MCF 10A (cell line): ENCODE data around the gene SNRPD2. TPM values are rescaled to one million over a fixed set of nuclear protein-coding genes. Genes with fewer than 3 reads are reported as not detected.

Experiments
- BruUV-seq: library from RNA; stranded (reverse); fragments of 400-500 nt; replicated peaks from 2 replicates; lab custom pipeline; 2021; lab: Mats Ljungman, UMichigan
- CTCF ChIA-PET: fragments of 300-600 bp; sonication (Branson Sonifier 250); formaldehyde crosslinking; extraction: SDS; loops from one replicate; lab custom pipeline; 2021; ENCODE audit warnings: antibody characterized with exemption, inconsistent platforms; lab: Yijun Ruan, JAX
- POLR2A ChIA-PET: fragments of 300-600, 350-650 bp; sonication (Branson Sonifier 250); formaldehyde crosslinking; extraction: SDS; loops from one replicate; lab custom pipeline; 2020; ENCODE audit warnings: antibody characterized with exemption, inconsistent platforms; lab: Yijun Ruan, JAX
- DNase-seq: peaks from one replicate; pipeline ENCODE4 v3.0.0-alpha.2; 2018; ENCODE audit not compliant: unreplicated experiment
- H3K27ac Mint-ChIP-seq: one replicate; pipeline ENCODE4 v1.8.0; 2022; ENCODE audit warnings: mild to moderate bottlenecking, low read depth, mixed read lengths; ENCODE audit not compliant: unreplicated experiment
- H3K27me3 Mint-ChIP-seq: one replicate; pipeline ENCODE4 v1.8.0; 2022; ENCODE audit warnings: mixed read lengths; ENCODE audit not compliant: insufficient read depth, unreplicated experiment
- H3K36me3 Mint-ChIP-seq: one replicate; pipeline ENCODE4 v1.8.0; 2022; ENCODE audit warnings: mild to moderate bottlenecking, moderate library complexity, mixed read lengths; ENCODE audit not compliant: insufficient read depth, unreplicated experiment
- H3K4me1 Mint-ChIP-seq: one replicate; pipeline ENCODE4 v1.8.0; 2022; ENCODE audit warnings: mixed read lengths; ENCODE audit not compliant: insufficient read depth, unreplicated experiment
- H3K4me3 Mint-ChIP-seq: one replicate; pipeline ENCODE4 v1.8.0; 2022; ENCODE audit warnings: mild to moderate bottlenecking, moderate library complexity, mixed read lengths; ENCODE audit not compliant: unreplicated experiment
- H3K9me3 Mint-ChIP-seq: one replicate; pipeline ENCODE4 v1.8.0; 2022; ENCODE audit warnings: mixed read lengths; ENCODE audit not compliant: unreplicated experiment
- intact Hi-C: fragments of 100-400 bp; cut with micrococcal nuclease; formaldehyde crosslinking; loops from 2 replicates; pipeline ENCODE4 v1.14.1; 2022
- total RNA-seq: library from RNA; stranded (reverse); gene quantifications from 2 replicates; pipeline ENCODE4 v1.2.3, GENCODE V29; 2022
- TF ChIP-seq, protein P1 (sequence below): fragments of 200-600 bp; IDR thresholded peaks from one replicate; pipeline ENCODE4 v1.8.0; 2022; ENCODE audit warnings: antibody characterized with exemption, mild to moderate bottlenecking; ENCODE audit not compliant: unreplicated experiment

The SNRPD2 gene
- total RNA-seq, 1 experiment from 2014 or later = 406 TPM

DNA sequence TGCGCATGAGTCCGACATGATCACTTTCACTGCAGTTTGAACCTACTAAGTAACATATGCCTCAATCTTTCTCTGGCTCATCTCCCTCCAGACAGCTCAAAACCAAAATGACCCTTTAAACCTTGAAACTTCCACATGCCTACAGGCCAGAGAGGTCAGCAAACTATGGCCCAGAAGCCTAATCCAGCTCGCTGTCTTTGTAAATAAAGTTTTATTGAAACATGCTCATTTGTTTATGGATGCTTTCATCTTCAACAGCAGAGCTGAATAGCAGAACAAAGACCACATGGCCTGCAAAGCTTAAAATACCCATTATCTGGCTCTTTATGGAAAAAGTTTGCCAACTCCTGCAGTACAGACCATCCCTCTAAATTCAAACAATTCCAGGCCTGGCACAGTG is 23.4 kb upstream of the SNRPD2 start:
- BruUV-seq = no TSS peak
- CTCF ChIA-PET = interaction anchor here (0.5 to 3.6 kb wide), 4 partner anchors 9 to 288 kb away, joined by 3 to 19 read pairs (median 4); partner anchors contain the start of genes QPCTL and SNRPD2
- Mint-ChIP-seq H3K27ac (no peak overlapping the region), H3K27me3 (no peaks in the 10 kb centered on the region), H3K36me3 (peaks cover 30% of the 10 kb centered on the region), H3K4me1 (peaks cover 23% of the 10 kb centered on the region), H3K4me3 (no peak overlapping the region), H3K9me3 (no peaks in the 10 kb centered on the region)
- POLR2A ChIA-PET = interaction anchor here (1.6 to 6.7 kb wide), 3 partner anchors 10 to 53 kb away, joined by 6 to 152 read pairs (median 108); partner anchors contain the start of genes QPCTL, SIX5 and SNRPD2
- DNase-seq = no peak
- intact Hi-C loops = no loop called here
- TF ChIP-seq, protein P1, sequence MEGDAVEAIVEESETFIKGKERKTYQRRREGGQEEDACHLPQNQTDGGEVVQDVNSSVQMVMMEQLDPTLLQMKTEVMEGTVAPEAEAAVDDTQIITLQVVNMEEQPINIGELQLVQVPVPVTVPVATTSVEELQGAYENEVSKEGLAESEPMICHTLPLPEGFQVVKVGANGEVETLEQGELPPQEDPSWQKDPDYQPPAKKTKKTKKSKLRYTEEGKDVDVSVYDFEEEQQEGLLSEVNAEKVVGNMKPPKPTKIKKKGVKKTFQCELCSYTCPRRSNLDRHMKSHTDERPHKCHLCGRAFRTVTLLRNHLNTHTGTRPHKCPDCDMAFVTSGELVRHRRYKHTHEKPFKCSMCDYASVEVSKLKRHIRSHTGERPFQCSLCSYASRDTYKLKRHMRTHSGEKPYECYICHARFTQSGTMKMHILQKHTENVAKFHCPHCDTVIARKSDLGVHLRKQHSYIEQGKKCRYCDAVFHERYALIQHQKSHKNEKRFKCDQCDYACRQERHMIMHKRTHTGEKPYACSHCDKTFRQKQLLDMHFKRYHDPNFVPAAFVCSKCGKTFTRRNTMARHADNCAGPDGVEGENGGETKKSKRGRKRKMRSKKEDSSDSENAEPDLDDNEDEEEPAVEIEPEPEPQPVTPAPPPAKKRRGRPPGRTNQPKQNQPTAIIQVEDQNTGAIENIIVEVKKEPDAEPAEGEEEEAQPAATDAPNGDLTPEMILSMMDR = no peak

DNA sequence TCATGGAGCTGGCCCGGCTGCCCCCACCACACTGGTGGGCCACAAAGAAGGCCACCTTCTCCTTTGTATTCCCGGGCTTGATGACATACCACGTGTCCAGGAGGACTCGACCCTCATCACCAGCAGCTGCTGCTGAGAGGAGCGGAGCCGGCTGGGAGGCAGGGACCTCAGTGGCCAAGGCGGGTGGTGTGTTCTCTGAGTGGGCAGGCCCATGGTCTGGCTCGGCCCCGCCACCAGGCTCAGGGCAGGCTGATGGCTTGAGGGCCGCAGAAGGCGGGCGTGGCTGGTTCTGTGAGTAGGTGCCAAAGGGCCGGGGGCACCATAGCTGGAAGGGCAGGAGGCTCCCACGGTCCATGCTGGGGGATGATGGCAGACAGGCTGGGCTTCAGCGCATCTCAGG is 21.4 kb upstream of the SNRPD2 start:
- intact Hi-C loops = no loop called here
- H3K27ac Mint-ChIP-seq = no peak overlapping the region
- TF ChIP-seq, protein P1 = no peak
- ChIA-PET POLR2A (interaction anchor here (1.1 to 6.7 kb wide), 3 partner anchors 18 to 55 kb away, joined by 3 to 152 read pairs (median 108); partner anchors contain the start of genes QPCTL, SIX5 and SNRPD2), CTCF (interaction anchor here (1.0 to 1.3 kb wide), 2 partner anchors 19 to 21 kb away, joined by 4 to 5 read pairs; partner anchors contain the start of genes QPCTL and SNRPD2)
- BruUV-seq = no TSS peak
- no peaks in the 10 kb centered on the region for H3K9me3 Mint-ChIP-seq
- DNase-seq = no peak
- H3K27me3 Mint-ChIP-seq = no peaks in the 10 kb centered on the region
- H3K4me1 Mint-ChIP-seq = peaks cover 16% of the 10 kb centered on the region
- H3K36me3 Mint-ChIP-seq = peaks cover 29% of the 10 kb centered on the region
- H3K4me3 Mint-ChIP-seq = no peak overlapping the region

DNA sequence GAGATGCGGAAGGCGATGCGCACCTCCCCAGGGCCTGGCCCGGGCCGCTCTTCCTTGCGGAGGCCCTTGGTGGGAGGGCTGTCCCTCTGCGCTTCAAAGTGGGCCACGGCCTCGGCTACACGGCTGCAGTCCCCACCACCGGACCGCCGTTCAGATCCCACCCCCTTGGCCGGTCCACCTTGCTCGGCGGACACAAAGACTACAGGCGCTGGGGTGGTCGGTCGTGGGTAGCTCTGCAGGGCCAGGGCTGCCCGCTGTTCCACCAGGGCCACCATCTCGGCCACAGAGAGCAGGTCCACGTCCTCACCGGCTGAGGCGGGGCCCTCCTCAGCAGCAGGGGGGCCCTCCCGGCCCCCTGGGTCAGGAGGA is 20.9 kb upstream of the SNRPD2 start:
- CTCF ChIA-PET = interaction anchor here (1.3 kb wide), 1 partner anchor 20 kb away, joined by 4 read pairs; the partner anchor contains the start of genes QPCTL and SNRPD2
- no peaks in the 10 kb centered on the region for H3K9me3 Mint-ChIP-seq
- TF ChIP-seq, protein P1 = no peak
- intact Hi-C loops = no loop called here
- POLR2A ChIA-PET = interaction anchor here (1.1 kb wide), 1 partner anchor 18 kb away, joined by 3 read pairs; no protein-coding TSS in a partner anchor
- no peak overlapping the region for H3K27ac Mint-ChIP-seq
- peaks cover 15% of the 10 kb centered on the region for H3K4me1 Mint-ChIP-seq
- H3K27me3 Mint-ChIP-seq = no peaks in the 10 kb centered on the region
- BruUV-seq = no TSS peak
- H3K36me3 Mint-ChIP-seq = peaks cover 29% of the 10 kb centered on the region
- no peak for DNase-seq
- H3K4me3 Mint-ChIP-seq = no peak overlapping the region

DNA sequence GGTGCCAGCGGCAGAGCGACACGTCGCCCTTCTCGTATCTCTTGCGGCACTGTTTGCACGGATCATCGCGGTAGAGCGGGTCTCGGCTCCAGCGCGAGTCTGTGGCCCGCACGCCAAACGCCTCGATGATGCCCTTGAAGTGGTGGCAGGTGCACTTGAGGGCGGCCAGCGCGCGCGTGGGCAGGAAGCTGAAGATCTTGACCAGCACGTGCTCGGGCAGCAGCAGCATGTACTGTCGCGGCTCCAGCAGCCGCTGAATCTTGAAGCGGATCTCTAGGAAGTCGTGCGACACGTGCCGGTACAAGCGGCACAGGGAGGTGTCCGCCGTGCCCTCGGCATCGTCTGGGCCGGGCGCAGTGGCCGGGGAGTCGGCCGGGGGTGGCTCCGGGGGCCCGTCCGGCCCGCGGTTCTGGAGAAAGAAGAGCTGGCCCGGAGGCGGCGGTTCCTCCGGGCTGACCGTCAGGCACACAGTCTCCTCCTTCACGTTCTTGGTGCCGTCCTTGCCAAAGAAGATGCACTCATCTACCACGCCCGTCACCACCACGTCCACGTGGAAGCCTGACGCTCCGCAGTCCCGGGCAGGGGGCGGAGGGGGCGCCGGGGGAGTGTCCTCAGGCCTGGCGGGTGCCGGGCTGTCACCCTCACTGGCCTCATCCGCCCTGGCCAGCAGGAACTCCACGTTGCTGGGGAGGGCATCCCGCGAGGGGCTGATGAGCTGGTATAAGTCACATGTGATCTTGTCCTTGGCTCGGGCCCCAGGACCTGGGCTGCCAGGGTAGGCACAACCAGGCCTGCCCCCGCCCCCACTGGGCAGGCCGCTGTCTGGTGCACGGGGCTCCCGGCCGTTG is 20.3 kb upstream of the SNRPD2 start:
- H3K4me1 Mint-ChIP-seq = peaks cover 15% of the 10 kb centered on the region
- H3K4me3 Mint-ChIP-seq = no peak overlapping the region
- intact Hi-C loops = no loop called here
- TF ChIP-seq, protein P1 = no peak
- no peak for DNase-seq
- H3K27ac Mint-ChIP-seq = no peak overlapping the region
- BruUV-seq = no TSS peak
- ChIA-PET CTCF (interaction anchor here (1.3 to 5.9 kb wide), 2 partner anchors 19 to 20 kb away, joined by 4 to 42 read pairs; partner anchors contain the start of genes QPCTL and SNRPD2), POLR2A (no interaction called here)
- peaks cover 29% of the 10 kb centered on the region for H3K36me3 Mint-ChIP-seq
- H3K27me3 Mint-ChIP-seq = no peaks in the 10 kb centered on the region
- no peaks in the 10 kb centered on the region for H3K9me3 Mint-ChIP-seq
